Measurements from ENCODE around the gene PPFIA3.

The PPFIA3 gene

DNA sequence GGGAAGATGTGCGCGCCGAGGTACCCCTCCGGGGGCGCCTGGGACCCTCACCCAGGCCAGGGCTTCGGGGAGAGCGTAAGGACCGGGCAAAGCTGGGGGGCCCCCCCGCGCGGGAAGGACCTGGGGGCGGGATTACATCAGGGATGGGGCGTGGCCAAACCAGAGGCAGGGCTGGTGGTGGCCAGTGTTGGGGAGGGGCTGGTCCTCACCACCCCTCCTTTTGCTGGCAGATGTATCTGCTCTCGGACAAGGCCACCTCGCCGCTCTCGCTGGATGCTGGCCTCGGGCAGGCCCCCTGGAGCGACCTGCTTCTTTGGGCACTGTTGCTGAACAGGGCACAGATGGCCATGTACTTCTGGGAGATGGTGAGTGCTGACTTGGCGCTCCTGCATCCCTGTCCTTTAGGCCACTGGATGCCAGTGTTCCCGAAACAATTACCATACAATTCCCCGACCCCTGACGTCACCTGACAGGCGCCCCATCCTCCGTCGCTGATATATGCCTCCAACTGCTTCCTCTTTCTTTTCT, 63.6 kb downstream of the PPFIA3 start:
- no peak for DNase-seq

DNA sequence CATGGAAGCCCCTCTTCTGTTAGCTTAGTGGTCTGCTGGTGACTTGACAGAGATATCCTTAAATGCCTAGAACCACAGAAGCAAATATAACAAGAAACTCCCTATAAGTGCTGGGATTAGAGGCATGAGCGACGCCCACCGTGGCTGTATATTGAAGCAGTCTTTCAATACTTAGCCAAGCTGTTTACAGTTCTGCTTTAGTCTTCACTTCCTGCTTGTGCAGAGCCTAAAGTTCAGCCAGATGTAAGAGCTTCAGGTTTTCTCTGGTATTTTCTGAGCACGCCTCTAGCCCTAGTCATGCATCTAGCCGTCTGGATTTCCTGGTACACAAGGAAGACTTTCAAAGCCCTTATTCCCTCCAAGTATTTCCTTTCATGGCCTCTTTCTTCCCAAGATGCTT, 66.8 kb downstream of the PPFIA3 start:
- DNase-seq: no peak

DNA sequence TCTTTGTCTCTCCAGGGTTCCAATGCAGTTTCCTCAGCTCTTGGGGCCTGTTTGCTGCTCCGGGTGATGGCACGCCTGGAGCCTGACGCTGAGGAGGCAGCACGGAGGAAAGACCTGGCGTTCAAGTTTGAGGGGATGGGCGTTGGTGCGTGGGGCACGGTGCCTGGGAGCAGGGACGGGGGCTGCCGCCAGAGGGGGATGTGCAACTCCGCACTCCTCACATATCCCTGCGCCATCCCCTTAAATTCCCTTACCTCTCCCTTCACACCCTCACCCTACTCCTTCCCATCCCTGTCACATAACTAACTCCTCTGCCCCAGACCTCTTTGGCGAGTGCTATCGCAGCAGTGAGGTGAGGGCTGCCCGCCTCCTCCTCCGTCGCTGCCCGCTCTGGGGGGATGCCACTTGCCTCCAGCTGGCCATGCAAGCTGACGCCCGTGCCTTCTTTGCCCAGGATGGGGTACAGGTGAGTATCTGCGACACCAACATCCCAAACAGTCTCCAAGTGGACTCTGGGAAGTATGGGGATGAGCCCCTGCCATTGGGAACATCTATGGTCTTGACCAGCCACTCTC, 69.4 kb downstream of the PPFIA3 start:
- DNase-seq: no peak

DNA sequence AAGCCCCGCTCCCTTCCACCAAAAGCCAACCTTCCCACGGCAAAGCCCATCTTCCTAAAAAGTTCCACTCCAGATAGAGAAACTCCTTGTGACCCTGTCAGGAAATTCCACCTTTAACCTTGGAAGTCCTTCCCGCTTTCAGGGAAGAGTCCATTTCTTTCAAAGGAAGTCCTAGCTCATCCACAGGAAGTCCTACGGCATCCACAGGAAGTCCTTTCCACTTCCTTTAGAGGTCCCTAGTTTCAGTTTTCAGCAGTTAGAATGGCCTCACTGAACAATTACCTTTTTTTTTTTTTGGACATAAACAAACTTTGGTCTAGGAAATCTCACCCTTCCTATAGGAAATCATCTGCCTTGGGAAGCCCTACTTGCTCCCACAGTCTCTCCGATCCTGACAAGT, 69.9 kb downstream of the PPFIA3 start:
- no peak for DNase-seq

DNA sequence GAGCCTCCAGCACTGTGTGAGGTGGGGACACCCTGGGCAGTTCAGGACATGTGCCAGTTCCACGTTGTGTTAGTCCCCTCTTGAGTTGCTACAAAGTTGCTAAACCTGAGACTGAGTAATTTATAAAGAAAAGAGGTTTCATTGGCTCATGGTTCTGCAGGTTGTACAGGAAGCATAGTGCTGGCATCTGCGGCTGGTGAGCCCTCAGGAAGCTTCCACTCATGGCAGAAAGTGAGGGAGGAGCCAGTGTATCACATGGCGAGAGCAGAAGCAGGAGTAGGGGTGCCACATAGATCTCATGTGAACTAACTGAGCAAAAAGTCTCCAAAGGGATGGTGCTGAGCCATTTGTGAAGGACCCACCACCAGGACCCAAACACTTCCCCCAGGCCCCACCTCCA, 71.4 kb downstream of the PPFIA3 start:
- DNase-seq: no peak

DNA sequence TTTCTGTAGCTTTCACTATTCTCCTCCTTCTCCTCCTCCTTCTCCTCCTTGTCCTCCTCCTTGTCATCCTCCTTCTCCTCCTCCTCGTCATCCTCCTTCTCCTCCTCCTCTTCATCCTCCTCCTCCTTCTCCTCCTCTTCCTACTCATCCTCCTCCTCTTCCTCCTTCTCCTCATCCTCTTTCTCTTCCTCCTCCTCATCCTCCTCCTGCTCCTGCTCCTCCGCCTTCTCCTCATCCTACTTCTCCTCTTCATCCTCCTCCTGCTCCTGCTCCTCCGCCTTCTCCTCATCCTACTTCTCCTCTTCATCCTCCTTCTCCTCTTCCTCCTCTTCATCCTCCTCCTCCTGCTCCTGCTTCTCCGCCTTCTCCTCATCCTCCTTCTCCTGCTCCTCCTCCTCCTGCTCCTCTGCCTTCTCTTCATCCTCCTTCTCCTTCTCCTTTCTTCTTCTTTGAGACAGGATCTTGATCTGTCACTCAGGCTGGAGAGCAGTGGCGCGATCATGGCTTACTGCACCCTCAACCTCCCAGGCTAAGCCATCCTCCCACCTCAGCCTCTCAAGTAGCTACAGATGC, 74.6 kb downstream of the PPFIA3 start:
- no peak for DNase-seq

DNA sequence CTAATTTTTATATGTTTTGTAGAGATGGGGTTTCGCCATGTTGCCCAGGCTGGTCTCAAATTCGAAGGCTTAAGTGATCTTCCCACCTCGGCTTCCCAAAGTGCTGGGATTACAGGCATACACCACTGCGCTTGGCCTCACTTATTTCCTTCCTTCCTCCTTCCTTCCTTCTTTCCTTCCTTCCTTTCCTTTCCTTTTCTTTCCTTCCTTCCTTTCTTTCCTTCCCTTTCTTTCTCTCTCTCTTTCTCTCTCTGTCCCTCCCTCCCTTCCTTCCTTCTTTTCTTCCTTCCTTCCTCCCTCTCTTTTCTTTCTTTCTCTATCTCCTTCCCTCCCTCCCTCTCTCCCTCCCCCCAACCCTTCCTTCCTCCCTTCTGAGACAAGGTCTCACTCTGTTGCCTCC, 75.1 kb downstream of the PPFIA3 start:
- DNase-seq: no peak

DNA sequence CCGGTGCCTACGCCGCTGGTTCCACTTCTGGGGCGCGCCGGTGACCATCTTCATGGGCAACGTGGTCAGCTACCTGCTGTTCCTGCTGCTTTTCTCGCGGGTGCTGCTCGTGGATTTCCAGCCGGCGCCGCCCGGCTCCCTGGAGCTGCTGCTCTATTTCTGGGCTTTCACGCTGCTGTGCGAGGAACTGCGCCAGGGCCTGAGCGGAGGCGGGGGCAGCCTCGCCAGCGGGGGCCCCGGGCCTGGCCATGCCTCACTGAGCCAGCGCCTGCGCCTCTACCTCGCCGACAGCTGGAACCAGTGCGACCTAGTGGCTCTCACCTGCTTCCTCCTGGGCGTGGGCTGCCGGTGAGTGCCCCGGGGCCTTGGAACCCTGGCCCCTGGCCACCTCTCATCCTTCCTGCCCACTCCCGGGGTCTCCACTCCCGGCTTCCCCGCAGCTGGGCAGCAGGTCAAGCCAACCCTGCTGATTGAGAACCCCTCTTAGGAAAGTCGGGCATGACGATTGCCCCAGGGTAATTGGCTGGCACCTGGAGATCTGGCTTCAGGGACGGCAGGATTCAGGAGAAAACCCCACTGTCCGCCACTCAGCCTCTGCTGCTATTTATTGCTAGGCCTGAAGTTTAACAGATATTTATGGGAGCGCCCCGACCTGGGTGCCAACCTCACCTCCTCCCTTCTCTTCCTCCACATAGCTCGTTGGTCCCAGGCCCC, 77.3 kb downstream of the PPFIA3 start:
- peak in 1 of 2 experiments; percentile 85 for DNase-seq

DNA sequence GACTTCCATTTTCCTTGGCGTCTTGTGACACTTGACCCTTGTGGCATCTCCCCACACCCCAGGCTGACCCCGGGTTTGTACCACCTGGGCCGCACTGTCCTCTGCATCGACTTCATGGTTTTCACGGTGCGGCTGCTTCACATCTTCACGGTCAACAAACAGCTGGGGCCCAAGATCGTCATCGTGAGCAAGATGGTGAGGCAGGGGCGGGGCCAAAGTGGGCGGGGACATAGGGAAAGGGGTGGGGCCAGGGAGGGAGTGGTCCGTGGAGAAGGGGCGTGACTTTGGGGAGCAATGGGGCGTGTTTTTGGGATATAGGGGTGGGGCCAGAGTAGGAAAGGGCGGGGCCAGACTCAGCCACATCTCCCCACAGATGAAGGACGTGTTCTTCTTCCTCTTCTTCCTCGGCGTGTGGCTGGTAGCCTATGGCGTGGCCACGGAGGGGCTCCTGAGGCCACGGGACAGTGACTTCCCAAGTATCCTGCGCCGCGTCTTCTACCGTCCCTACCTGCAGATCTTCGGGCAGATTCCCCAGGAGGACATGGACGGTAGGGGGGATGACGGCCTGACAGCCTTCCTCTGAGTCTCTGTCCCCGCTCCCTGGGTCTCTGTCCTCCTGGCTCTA, 81.0 kb downstream of the PPFIA3 start:
- peak in 1 of 2 experiments; percentile 18 for DNase-seq
